Islet of Langerhans (tissue), 1 donor: ENCODE data around the gene GNAT3.

Experiments
- FAIRE-seq: peaks from one replicate; lab custom pipeline; 2011; peaks lifted over from hg19 to GRCh38; lab: Jason Lieb, UNC

The GNAT3 gene

GRCh38 chr7:80511964-80512363 lies at the start of gene GNAT3:
GNAT3 (minus strand) TSS chr7:80512064; CDS start chr7:80511926, 138 bp downstream.
- FAIRE-seq, result no peak

GRCh38 chr7:80558116-80558515 lies 46.3 kb upstream of the GNAT3 start:
- no peak for FAIRE-seq

- peak; percentile 13 for FAIRE-seq
Observed at GRCh38 chr7:80552031-80552694, 40.3 kb upstream of the GNAT3 start.

- FAIRE-seq, result peak; percentile 21
Observed at GRCh38 chr7:80550005-80550404, 38.1 kb upstream of the GNAT3 start.

GRCh38 chr7:80548840-80549530 lies 37.1 kb upstream of the GNAT3 start:
- no peak for FAIRE-seq

- FAIRE-seq, result no peak
Observed at GRCh38 chr7:80542398-80542797, 30.5 kb upstream of the GNAT3 start.

GRCh38 chr7:80540836-80541235 lies 29.0 kb upstream of the GNAT3 start:
- no peak for FAIRE-seq

- no peak for FAIRE-seq
Observed at GRCh38 chr7:80537091-80537490, 25.2 kb upstream of the GNAT3 start.

GRCh38 chr7:80536426-80536825 lies 24.6 kb upstream of the GNAT3 start:
- no peak for FAIRE-seq

- FAIRE-seq, result no peak
Observed at GRCh38 chr7:80533287-80533686, 21.4 kb upstream of the GNAT3 start.

GRCh38 chr7:80532153-80532552 lies 20.3 kb upstream of the GNAT3 start:
- FAIRE-seq, result no peak

GRCh38 chr7:80530136-80530535 lies 18.3 kb upstream of the GNAT3 start:
- no peak for FAIRE-seq

GRCh38 chr7:80529362-80529761 lies 17.5 kb upstream of the GNAT3 start:
- FAIRE-seq, result no peak

GRCh38 chr7:80528689-80529088 lies 16.8 kb upstream of the GNAT3 start:
- FAIRE-seq, result no peak

- no peak for FAIRE-seq
Observed at GRCh38 chr7:80526472-80526871, 14.6 kb upstream of the GNAT3 start.

GRCh38 chr7:80524693-80525092 lies 12.8 kb upstream of the GNAT3 start:
- no peak for FAIRE-seq

- no peak for FAIRE-seq
Observed at GRCh38 chr7:80521809-80522208, 9.9 kb upstream of the GNAT3 start.

GRCh38 chr7:80520199-80520598 lies 8.3 kb upstream of the GNAT3 start:
- FAIRE-seq, result no peak

GRCh38 chr7:80517282-80517747 lies 5.5 kb upstream of the GNAT3 start:
- no peak for FAIRE-seq

GRCh38 chr7:80515298-80515697 lies 3.4 kb upstream of the GNAT3 start:
- FAIRE-seq, result no peak

GRCh38 chr7:80510021-80510420 lies 1.8 kb downstream of the GNAT3 start:
- FAIRE-seq, result no peak

- FAIRE-seq, result no peak
Observed at GRCh38 chr7:80508440-80508839, 3.4 kb downstream of the GNAT3 start.

- FAIRE-seq, result no peak
Observed at GRCh38 chr7:80505900-80506500, 5.9 kb downstream of the GNAT3 start.

- peak; percentile 41 for FAIRE-seq
Observed at GRCh38 chr7:80500325-80500724, 11.5 kb downstream of the GNAT3 start.
